GM20000 (cell line): Measurements from ENCODE around the gene DDX39B.
A peak's percentile ranks its signal among the peaks of the same experiment; 100 is the strongest.

ENCODE experiments used
- DNase-seq: peaks from one replicate; pipeline ENCODE4 v3.0.0; 2012; ENCODE audit warnings: low spot score
- CTCF ChIP-seq: IDR thresholded peaks from 2 replicates; pipeline ENCODE4 v1.5.1; 2012; ENCODE audit warnings: mild to moderate bottlenecking, control low read depth; ENCODE audit errors: extremely low read depth, missing control alignments

DDX39B gene

GRCh38 chr6:31573239-31574105 is 31.7 kb upstream of the DDX39B start:
- no peak for DNase-seq
- no peak for TF ChIP-seq CTCF

- TF ChIP-seq CTCF = no peak
- DNase-seq = no peak
These were observed 30.5 kb upstream of the DDX39B start, which contains the start of gene LTA for GRCh38 chr6:31572041-31572911. Gene LTA (plus strand): TSS chr6:31572289. CDS start chr6:31572743, 454 bp downstream.

- DNase-seq = no peak
- no peak for TF ChIP-seq CTCF
These were observed 28.2 kb upstream of the DDX39B start for GRCh38 chr6:31569861-31570536.

- peak; percentile 74 for DNase-seq
- TF ChIP-seq CTCF = no peak
These were observed 26.7 kb upstream of the DDX39B start for GRCh38 chr6:31568537-31568961.

GRCh38 chr6:31567531-31568370 is 25.9 kb upstream of the DDX39B start:
- no peak for TF ChIP-seq CTCF
- peak; percentile 39 for DNase-seq

- DNase-seq = no peak
- TF ChIP-seq CTCF = no peak
These were observed 18.9 kb upstream of the DDX39B start for GRCh38 chr6:31560697-31561058.
